SK-N-SH (cell line): Measurements from ENCODE around the gene DPF3. TPM values are rescaled to one million over a fixed set of nuclear protein-coding genes. Genes with fewer than 3 reads are reported as not detected.

Source experiments
- CTCF ChIA-PET: fragments of 300-600, 350-600 bp; formaldehyde crosslinking; extraction: SDS; loops from one replicate; lab custom pipeline; 2021; lab: Yijun Ruan, JAX
- POLR2A ChIA-PET: fragments of 350-600 bp; sonication (Branson Sonifier 250); formaldehyde crosslinking; extraction: SDS; loops from one replicate; lab custom pipeline; 2020; ENCODE audit warnings: antibody characterized with exemption, inconsistent platforms; lab: Yijun Ruan, JAX
- DNase-seq: peaks from one replicate; pipeline ENCODE4 v3.0.0; 2012
- H2AFZ ChIP-seq: fragments of 200-600 bp; sonication (generic); 2 replicates; pipeline ENCODE4 v1.8.1; 2016; ENCODE audit warnings: antibody characterized with exemption, mild to moderate bottlenecking, low read depth
- H3F3A ChIP-seq: fragments of 200-600 bp; sonication (generic); replicated peaks from 2 replicates; pipeline ENCODE3; 2016; ENCODE audit warnings: antibody characterized with exemption, mild to moderate bottlenecking; ENCODE audit not compliant: insufficient read depth
- H3K27ac ChIP-seq, 2 experiments: fragments of 200-500 bp in 1 of 2; fragments of 200-600 bp in 1 of 2; sonication (Bioruptor generic) in 1 of 2; sonication (generic), shearing (Covaris generic) in 1 of 2; 2 replicates each; pipeline versions ENCODE4 v1.5.1 to v1.6.1; 2014 to 2016; ENCODE audit warnings: low read depth in 2 of 2, inconsistent platforms in 1 of 2, low read length in 1 of 2, mild to moderate bottlenecking in 1 of 2, mixed read lengths in 1 of 2
- H3K27me3 ChIP-seq: fragments of 200-600 bp; sonication (generic), shearing (Covaris generic); 2 replicates; pipeline ENCODE4 v1.6.1; 2016; ENCODE audit warnings: mixed run types; ENCODE audit not compliant: insufficient read depth
- H3K36me3 ChIP-seq, 2 experiments: fragments of 200-500 bp in 1 of 2; fragments of 200-600 bp in 1 of 2; sonication (Bioruptor generic) in 1 of 2; sonication (generic) in 1 of 2; replicated peaks in 1 of 2; 2 replicates each; pipeline versions ENCODE3 to v1.5.1; 2014 to 2016; ENCODE audit warnings: low read length in 1 of 2, mild to moderate bottlenecking in 1 of 2; ENCODE audit not compliant: insufficient read depth in 2 of 2, control insufficient read depth in 1 of 2
- H3K4me1 ChIP-seq, 2 experiments: fragments of 200-500 bp in 1 of 2; fragments of 200-600 bp in 1 of 2; sonication (Bioruptor generic) in 1 of 2; sonication (generic), shearing (Covaris generic) in 1 of 2; 2 replicates each; pipeline versions ENCODE4 v1.5.1 to v1.6.1; 2014 to 2016; ENCODE audit warnings: low read depth in 1 of 2, low read length in 1 of 2, mixed run types in 1 of 2; ENCODE audit not compliant: insufficient read depth in 2 of 2, control insufficient read depth in 1 of 2
- H3K4me2 ChIP-seq: fragments of 200-600 bp; sonication (generic), shearing (Covaris generic); 2 replicates; pipeline ENCODE4 v1.6.1; 2017; ENCODE audit warnings: mixed run types
- H3K4me3 ChIP-seq, 2 experiments: fragments of 200-500 bp in 1 of 2; fragments of 200-600 bp in 1 of 2; sonication (Bioruptor generic) in 1 of 2; sonication (generic), shearing (Covaris generic) in 1 of 2; 2 replicates each; pipeline versions ENCODE4 v1.5.1 to v1.8.1; 2014 to 2016; ENCODE audit warnings: low read depth in 2 of 2, inconsistent platforms in 1 of 2, low read length in 1 of 2, mild to moderate bottlenecking in 1 of 2, mixed read lengths in 1 of 2, moderate library complexity in 1 of 2
- H3K79me2 ChIP-seq: fragments of 200-600 bp; sonication (generic); 2 replicates; pipeline ENCODE4 v1.8.1; 2017; ENCODE audit warnings: mild to moderate bottlenecking; ENCODE audit not compliant: insufficient read depth
- H3K9ac ChIP-seq: fragments of 200-600 bp; sonication (generic); 2 replicates; pipeline ENCODE4 v1.6.1; 2017; ENCODE audit warnings: mixed run types
- H3K9me2 ChIP-seq: fragments of 200-600 bp; sonication (generic); 2 replicates; pipeline ENCODE4 v1.6.1; 2017; ENCODE audit warnings: mixed run types
- H3K9me3 ChIP-seq: fragments of 200-600 bp; sonication (generic); 2 replicates; pipeline ENCODE4 v1.6.1; 2017; ENCODE audit warnings: mixed run types, mild to moderate bottlenecking, moderate library complexity
- H4K20me1 ChIP-seq: fragments of 200-600 bp; sonication (generic); 2 replicates; pipeline ENCODE4 v1.6.1; 2017; ENCODE audit warnings: mild to moderate bottlenecking, mixed run types; ENCODE audit not compliant: insufficient read depth
- CHD2 ChIP-seq: fragments of 150-350 bp; IDR thresholded peaks from 2 replicates; pipeline ENCODE4 v1.6.1; 2018; ENCODE audit warnings: low read length; ENCODE audit not compliant: partially characterized antibody
- ELF1 ChIP-seq: IDR thresholded peaks from 2 replicates; pipeline ENCODE4 v1.4.0; 2012
- EZH2phosphoT487 ChIP-seq: fragments of 200-600 bp; sonication (generic); IDR thresholded peaks from 2 replicates; pipeline ENCODE4 v1.6.1; 2017; ENCODE audit warnings: low read depth, mixed run types, mild to moderate bottlenecking, antibody characterized with exemption, moderate library complexity, borderline replicate concordance
- FOSL2 ChIP-seq: IDR thresholded peaks from 2 replicates; pipeline ENCODE4 v1.4.0; 2012; ENCODE audit warnings: low read depth, mild to moderate bottlenecking, moderate library complexity, borderline replicate concordance
- FOXJ3 ChIP-seq: sonication (generic); formaldehyde crosslinking; IDR thresholded peaks from 2 replicates; pipeline ENCODE4 v1.5.1; 2020; ENCODE audit warnings: mild to moderate bottlenecking, missing genetic modification reagents
- FOXM1 ChIP-seq: IDR thresholded peaks from 2 replicates; pipeline ENCODE4 v1.4.0; 2012; ENCODE audit warnings: low read depth, mild to moderate bottlenecking
- GABPA ChIP-seq: IDR thresholded peaks from 2 replicates; pipeline ENCODE4 v1.4.0; 2012; ENCODE audit warnings: low read depth, mild to moderate bottlenecking
- GATA2 ChIP-seq: sonication (generic); formaldehyde crosslinking; IDR thresholded peaks from 2 replicates; pipeline ENCODE4 v1.5.0; 2020; ENCODE audit warnings: mild to moderate bottlenecking, missing genetic modification reagents
- JUND ChIP-seq: IDR thresholded peaks from 2 replicates; pipeline ENCODE4 v1.4.0; 2012
- MEF2A ChIP-seq: IDR thresholded peaks from 2 replicates; pipeline ENCODE4 v1.4.0; 2012; ENCODE audit warnings: low read depth, borderline replicate concordance
- MXI1 ChIP-seq: IDR thresholded peaks from 2 replicates; pipeline ENCODE4 v1.6.1; 2012; ENCODE audit warnings: mild to moderate bottlenecking, low read depth, low read length, improper control_type of control experiment
- NRF1 ChIP-seq: IDR thresholded peaks from 2 replicates; pipeline ENCODE4 v1.6.1; 2012; ENCODE audit warnings: low read depth, mild to moderate bottlenecking, low read length
- POLR2AphosphoS5 ChIP-seq: IDR thresholded peaks from 2 replicates; pipeline ENCODE4 v1.6.1; 2012; ENCODE audit warnings: low read depth, low read length
- RAD21 ChIP-seq: IDR thresholded peaks from 2 replicates; pipeline ENCODE4 v1.6.1; 2012; ENCODE audit warnings: mild to moderate bottlenecking, low read length
- RCOR1 ChIP-seq: fragments of 150-350 bp; IDR thresholded peaks from 2 replicates; pipeline ENCODE4 v1.6.1; 2017; ENCODE audit warnings: antibody characterized with exemption, low read length
- RXRA ChIP-seq: IDR thresholded peaks from 2 replicates; pipeline ENCODE4 v1.4.0; 2012; ENCODE audit warnings: low read depth, mild to moderate bottlenecking, borderline replicate concordance
- SIN3A ChIP-seq: IDR thresholded peaks from 2 replicates; pipeline ENCODE4 v1.6.1; 2012; ENCODE audit warnings: low read depth, mild to moderate bottlenecking, low read length, moderate library complexity, borderline replicate concordance
- SMC3 ChIP-seq: IDR thresholded peaks from 2 replicates; pipeline ENCODE4 v1.6.1; 2012; ENCODE audit warnings: low read depth, low read length, improper control_type of control experiment
- TAF1 ChIP-seq: IDR thresholded peaks from 2 replicates; pipeline ENCODE4 v1.6.1; 2012; ENCODE audit warnings: low read depth, mild to moderate bottlenecking, low read length, moderate library complexity, borderline replicate concordance
- USF2 ChIP-seq: fragments of 150-350 bp; IDR thresholded peaks from 2 replicates; pipeline ENCODE4 v1.6.1; 2017; ENCODE audit warnings: antibody characterized with exemption, low read length, low read depth, borderline replicate concordance
- YY1 ChIP-seq: IDR thresholded peaks from 2 replicates; pipeline ENCODE4 v1.4.0; 2012; ENCODE audit warnings: low read depth, mild to moderate bottlenecking
- WGBS: methylation state at CpG from one replicate; pipeline ENCODE4 v1.1.6; 2017; ENCODE audit warnings: low lambda C conversion rate; 5-methylcytosine and 5-hydroxymethylcytosine counted together
- polyA plus RNA-seq, 3 experiments: library from polyadenylated mRNA; depleted of rRNA; stranded (reverse); fragments of >200 nt; gene quantifications; 2 replicates each; pipeline ENCODE4 v1.2.3, GENCODE V29; 2012
- TF ChIP-seq, protein P1 (sequence below): IDR thresholded peaks from 2 replicates; pipeline ENCODE4 v1.6.1; 2012; ENCODE audit warnings: mild to moderate bottlenecking, low read depth, low read length, moderate library complexity

DPF3 gene
- polyA plus RNA-seq, 1 of the 3 experiments (the other 2 are of a cell fraction) = 2.8 TPM

- no peak overlapping the region for H3K9ac ChIP-seq
- no peaks in the 10 kb centered on the region for H4K20me1 ChIP-seq
- H3K9me2 ChIP-seq = no peaks in the 10 kb centered on the region
- H3K4me1 ChIP-seq = peaks cover 15 to 26% of the 10 kb centered on the region in 2 experiments; a peak in 3 of 4 replicates
- 10% methylated on average over 14 of the region's 14 CpGs for WGBS
- peaks cover 17% of the 10 kb centered on the region for H3K27me3 ChIP-seq
- H3K9me3 ChIP-seq = no peaks in the 10 kb centered on the region
- peak; percentile 47 for DNase-seq
- no peak for TF ChIP-seq EZH2phosphoT487
- no peak for TF ChIP-seq MEF2A
- no peak for TF ChIP-seq RXRA
- no peak for TF ChIP-seq ELF1
- TF ChIP-seq, protein P1, sequence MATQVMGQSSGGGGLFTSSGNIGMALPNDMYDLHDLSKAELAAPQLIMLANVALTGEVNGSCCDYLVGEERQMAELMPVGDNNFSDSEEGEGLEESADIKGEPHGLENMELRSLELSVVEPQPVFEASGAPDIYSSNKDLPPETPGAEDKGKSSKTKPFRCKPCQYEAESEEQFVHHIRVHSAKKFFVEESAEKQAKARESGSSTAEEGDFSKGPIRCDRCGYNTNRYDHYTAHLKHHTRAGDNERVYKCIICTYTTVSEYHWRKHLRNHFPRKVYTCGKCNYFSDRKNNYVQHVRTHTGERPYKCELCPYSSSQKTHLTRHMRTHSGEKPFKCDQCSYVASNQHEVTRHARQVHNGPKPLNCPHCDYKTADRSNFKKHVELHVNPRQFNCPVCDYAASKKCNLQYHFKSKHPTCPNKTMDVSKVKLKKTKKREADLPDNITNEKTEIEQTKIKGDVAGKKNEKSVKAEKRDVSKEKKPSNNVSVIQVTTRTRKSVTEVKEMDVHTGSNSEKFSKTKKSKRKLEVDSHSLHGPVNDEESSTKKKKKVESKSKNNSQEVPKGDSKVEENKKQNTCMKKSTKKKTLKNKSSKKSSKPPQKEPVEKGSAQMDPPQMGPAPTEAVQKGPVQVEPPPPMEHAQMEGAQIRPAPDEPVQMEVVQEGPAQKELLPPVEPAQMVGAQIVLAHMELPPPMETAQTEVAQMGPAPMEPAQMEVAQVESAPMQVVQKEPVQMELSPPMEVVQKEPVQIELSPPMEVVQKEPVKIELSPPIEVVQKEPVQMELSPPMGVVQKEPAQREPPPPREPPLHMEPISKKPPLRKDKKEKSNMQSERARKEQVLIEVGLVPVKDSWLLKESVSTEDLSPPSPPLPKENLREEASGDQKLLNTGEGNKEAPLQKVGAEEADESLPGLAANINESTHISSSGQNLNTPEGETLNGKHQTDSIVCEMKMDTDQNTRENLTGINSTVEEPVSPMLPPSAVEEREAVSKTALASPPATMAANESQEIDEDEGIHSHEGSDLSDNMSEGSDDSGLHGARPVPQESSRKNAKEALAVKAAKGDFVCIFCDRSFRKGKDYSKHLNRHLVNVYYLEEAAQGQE = no peak
- no peak for TF ChIP-seq POLR2AphosphoS5
- no peak for TF ChIP-seq YY1
- no peak for TF ChIP-seq GABPA
- TF ChIP-seq USF2 = no peak
- TF ChIP-seq RAD21 = no peak
- no peak for TF ChIP-seq RCOR1
- peak overlapping the region; percentile 80 to 99 for H3K4me3 ChIP-seq
- no peak overlapping the region for H3K27ac ChIP-seq
- POLR2A ChIA-PET = interaction anchor here (1.1 kb wide), 1 partner anchor 10 kb away, joined by 3 read pairs; no protein-coding TSS in a partner anchor
- H3K4me2 ChIP-seq = peak overlapping the region; percentile 95
- peaks cover 3% of the 10 kb centered on the region for H3F3A ChIP-seq
- no peaks in the 10 kb centered on the region for H3K36me3 ChIP-seq
- H2AFZ ChIP-seq = peak overlapping the region; percentile 82
- CTCF ChIA-PET = interaction anchor here (0.9 to 7.5 kb wide), 6 partner anchors 8 to 377 kb away, joined by 3 to 70 read pairs (median 4); no protein-coding TSS in a partner anchor
- H3K79me2 ChIP-seq = no peaks in the 10 kb centered on the region
Measured at GRCh38 chr14:72891666-72892102, 2.2 kb downstream of the DPF3 start.

DNA sequence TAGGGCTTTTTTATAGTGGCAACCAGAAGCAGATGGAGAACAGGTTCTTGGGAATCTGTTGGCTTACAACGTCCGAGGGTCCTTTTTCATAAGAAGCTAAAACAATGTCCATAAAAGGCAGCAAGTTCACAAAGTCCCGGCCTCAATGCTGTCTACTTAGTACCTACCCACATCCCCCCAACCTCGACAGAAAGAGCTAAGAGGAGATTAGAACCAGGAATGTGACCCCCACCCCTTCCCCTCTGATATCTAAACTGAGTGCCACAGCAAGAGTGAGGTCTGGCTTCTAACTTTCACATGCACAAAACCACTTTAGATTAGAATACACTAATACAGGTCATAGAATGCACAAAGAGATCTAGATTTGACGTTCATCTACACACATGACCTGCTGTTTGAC, 4.5 kb downstream of the DPF3 start:
- Histone ChIP-seq H3K9ac (no peak overlapping the region), H3K4me3 (no peak overlapping the region), H3K4me2 (no peak overlapping the region), H3K9me2 (no peaks in the 10 kb centered on the region), H3K9me3 (no peaks in the 10 kb centered on the region), H2AFZ (no peak overlapping the region), H3K79me2 (no peaks in the 10 kb centered on the region), H3K27me3 (peaks cover 17% of the 10 kb centered on the region), H3K27ac (no peak overlapping the region), H3K36me3 (no peaks in the 10 kb centered on the region), H3K4me1 (peaks cover 0 to 17% of the 10 kb centered on the region in 2 experiments; a peak in 2 of 4 replicates), H4K20me1 (no peaks in the 10 kb centered on the region), H3F3A (no peaks in the 10 kb centered on the region)
- DNase-seq = no peak
- ChIA-PET CTCF (interaction anchor here (1.1 to 7.5 kb wide), 3 partner anchors 15 to 374 kb away, joined by 3 to 70 read pairs (median 6); no protein-coding TSS in a partner anchor), POLR2A (no interaction called here)
- TF ChIP-seq ELF1 = no peak
- TF ChIP-seq YY1 = no peak
- no peak for TF ChIP-seq EZH2phosphoT487
- TF ChIP-seq SIN3A = no peak
- TF ChIP-seq FOSL2 = no peak
- TF ChIP-seq TAF1 = no peak
- TF ChIP-seq CHD2 = no peak
- TF ChIP-seq GATA2 = no peak
- TF ChIP-seq MXI1 = no peak
- no peak for TF ChIP-seq POLR2AphosphoS5
- no peak for TF ChIP-seq SMC3
- TF ChIP-seq FOXM1 = no peak
- no peak for TF ChIP-seq FOXJ3 (CRISPR knock-in tag)
- TF ChIP-seq JUND = no peak
- no peak for TF ChIP-seq USF2
- no peak for TF ChIP-seq NRF1
- 58% methylated on average over 5 of the region's 5 CpGs for WGBS
